Neural progenitor cell (in vitro differentiated cells): ENCODE data around the gene AGK.
"Not testable (repeated sequence)": the region's sequence is repeated elsewhere in the genome, so short reads cannot be mapped to it uniquely, and the experiment has no call there.

Source experiments
- CTCF ChIP-seq: fragments of 200-600 bp; sonication (generic); IDR thresholded peaks from 2 replicates; pipeline ENCODE4 v1.5.1; 2017; ENCODE audit warnings: antibody characterized with exemption, mild to moderate bottlenecking
- EZH2 ChIP-seq: fragments of 200-600 bp; sonication (generic); IDR thresholded peaks from 2 replicates; pipeline ENCODE4 v1.6.1; 2017; ENCODE audit warnings: antibody characterized with exemption, mild to moderate bottlenecking, moderate library complexity
- EZH2phosphoT487 ChIP-seq: fragments of 200-600 bp; sonication (generic); IDR thresholded peaks from 2 replicates; pipeline ENCODE4 v1.6.1; 2017; ENCODE audit warnings: antibody characterized with exemption

GRCh38 chr7:141647701-141648100, 96.5 kb downstream of the AGK start:
- not testable (repeated sequence) for TF ChIP-seq CTCF, EZH2phosphoT487, EZH2
